Mesendoderm (in vitro differentiated cells): ENCODE data around the gene HMGN2.

ENCODE experiments used
- DNase-seq: peaks from one replicate; pipeline ENCODE4 v3.0.0; 2013
- H2AK5ac ChIP-seq: 2 replicates; pipeline ENCODE4 v1.6.1; 2013; ENCODE audit warnings: low read length, inconsistent platforms
- H2BK120ac ChIP-seq: 2 replicates; pipeline ENCODE4 v1.6.1; 2013; ENCODE audit warnings: low read depth, mild to moderate bottlenecking, low read length, moderate library complexity, mixed read lengths
- H2BK15ac ChIP-seq: replicated peaks from 2 replicates; pipeline ENCODE4 v1.6.1; 2013; ENCODE audit warnings: low read depth, mild to moderate bottlenecking, moderate library complexity
- H2BK5ac ChIP-seq: 2 replicates; pipeline ENCODE4 v1.6.1; 2013; ENCODE audit warnings: low read length, inconsistent platforms
- H3K18ac ChIP-seq: 2 replicates; pipeline ENCODE4 v1.6.1; 2013; ENCODE audit warnings: mild to moderate bottlenecking, low read length, mixed read lengths
- H3K23ac ChIP-seq: one replicate; pipeline ENCODE4 v1.6.1; 2013; ENCODE audit warnings: low read length
- H3K27ac ChIP-seq: 2 replicates; pipeline ENCODE4 v1.5.1; 2013; ENCODE audit warnings: low read depth, mild to moderate bottlenecking, inconsistent platforms, low read length, moderate library complexity
- H3K27me3 ChIP-seq: 2 replicates; pipeline ENCODE4 v1.6.1; 2013; ENCODE audit warnings: low read length, control low read depth, mild to moderate bottlenecking, inconsistent platforms; ENCODE audit not compliant: insufficient read depth, poor library complexity
- H3K36me3 ChIP-seq: 2 replicates; pipeline ENCODE4 v1.6.1; 2013; ENCODE audit warnings: low read length, inconsistent platforms; ENCODE audit not compliant: control insufficient read depth, insufficient read depth
- H3K4ac ChIP-seq: one replicate; pipeline ENCODE4 v1.6.1; 2013; ENCODE audit warnings: low read depth, mild to moderate bottlenecking, low read length, moderate library complexity
- H3K4me1 ChIP-seq: 2 replicates; pipeline ENCODE4 v1.6.1; 2013; ENCODE audit warnings: low read depth, low read length, inconsistent platforms; ENCODE audit not compliant: control insufficient read depth
- H3K4me2 ChIP-seq: 2 replicates; pipeline ENCODE4 v1.6.1; 2013; ENCODE audit warnings: low read length
- H3K4me3 ChIP-seq: 2 replicates; pipeline ENCODE4 v1.5.1; 2013; ENCODE audit warnings: mild to moderate bottlenecking, low read length
- H3K56ac ChIP-seq: one replicate; pipeline ENCODE4 v1.6.1; 2013; ENCODE audit warnings: low read length
- H3K79me1 ChIP-seq: 2 replicates; pipeline ENCODE4 v1.6.1; 2013; ENCODE audit warnings: low read length, inconsistent platforms
- H3K79me2 ChIP-seq: 2 replicates; pipeline ENCODE4 v1.6.1; 2013; ENCODE audit warnings: mild to moderate bottlenecking, low read length; ENCODE audit not compliant: control insufficient read depth, insufficient read depth
- H3K9ac ChIP-seq: 2 replicates; pipeline ENCODE4 v1.6.1; 2013; ENCODE audit warnings: low read length, inconsistent platforms
- H4K5ac ChIP-seq: one replicate; pipeline ENCODE4 v1.6.1; 2013; ENCODE audit warnings: low read length
- H4K8ac ChIP-seq: one replicate; pipeline ENCODE4 v1.6.1; 2013; ENCODE audit warnings: low read depth, mild to moderate bottlenecking, control low read depth, low read length, moderate library complexity
- WGBS: extraction: QIAGEN DNeasy Blood & Tissue Kit; methylation state at CpG from one replicate; pipeline ENCODE4 v1.1.7; 2013; ENCODE audit warnings: low lambda C conversion rate, missing lambda C conversion rate; ENCODE audit not compliant: insufficient coverage; ENCODE audit errors: extremely low coverage; 5-methylcytosine and 5-hydroxymethylcytosine counted together

The HMGN2 gene

GRCh38 chr1:26524181-26524580 lies 51.9 kb downstream of the HMGN2 start:
- no peaks in the 10 kb centered on the region for H3K79me2 ChIP-seq
- H4K5ac ChIP-seq: no peak overlapping the region
- no peak overlapping the region for H3K4me2 ChIP-seq
- H2BK5ac ChIP-seq: no peak overlapping the region
- no peak for DNase-seq
- H3K4me1 ChIP-seq: no peaks in the 10 kb centered on the region
- H3K18ac ChIP-seq: no peak overlapping the region
- H2AK5ac ChIP-seq: no peak overlapping the region
- no peaks in the 10 kb centered on the region for H3K27me3 ChIP-seq
- no peak overlapping the region for H3K23ac ChIP-seq
- no peak overlapping the region for H4K8ac ChIP-seq
- WGBS: no CpG with 5 or more reads among the region's 4 CpGs
- H2BK120ac ChIP-seq: no peak overlapping the region
- H3K56ac ChIP-seq: no peak overlapping the region
- no peaks in the 10 kb centered on the region for H3K36me3 ChIP-seq
- H3K27ac ChIP-seq: no peak overlapping the region
- no peak overlapping the region for H3K4ac ChIP-seq
- H3K9ac ChIP-seq: no peak overlapping the region
- no peak overlapping the region for H2BK15ac ChIP-seq
- no peaks in the 10 kb centered on the region for H3K79me1 ChIP-seq
- H3K4me3 ChIP-seq: no peak overlapping the region
